ENCODE results near the gene KATNAL1. TPM values are rescaled to one million over a fixed set of nuclear protein-coding genes. Genes with fewer than 3 reads are reported as not detected.

The KATNAL1 gene
- total RNA-seq, 1 experiment from 2014 or later: 43.5 TPM

- H3K36me3 ChIP-seq: peaks cover 26% of the 10 kb centered on the region
- DNase-seq (ENCODE audit: low read depth in 1 of 2, low spot score in 2 of 2): no peak
- no peaks in the 10 kb centered on the region for H3K27me3 ChIP-seq (replicated peaks)
- no peak overlapping the region for H3K4me3 ChIP-seq
- H3K9me3 ChIP-seq (replicated peaks): no peaks in the 10 kb centered on the region
- H3K27ac ChIP-seq: no peak overlapping the region
- peaks cover 13% of the 10 kb centered on the region for H3K4me1 ChIP-seq (replicated peaks)
Measured at GRCh38 chr13:30255696-30256095, 51.7 kb downstream of the KATNAL1 start.

- H3K4me3 ChIP-seq: no peak overlapping the region
- no peak overlapping the region for H3K27ac ChIP-seq
- H3K27me3 ChIP-seq (replicated peaks): no peaks in the 10 kb centered on the region
- H3K36me3 ChIP-seq: peaks cover 37% of the 10 kb centered on the region
- no peak for DNase-seq (ENCODE audit: low read depth in 1 of 2, low spot score in 2 of 2)
- no peaks in the 10 kb centered on the region for H3K9me3 ChIP-seq (replicated peaks)
- peaks cover 10% of the 10 kb centered on the region for H3K4me1 ChIP-seq (replicated peaks)
Measured at GRCh38 chr13:30253830-30254229, 53.5 kb downstream of the KATNAL1 start.

- H3K36me3 ChIP-seq: peaks cover 14% of the 10 kb centered on the region
- no peak overlapping the region for H3K27ac ChIP-seq
- no peak for DNase-seq (ENCODE audit: low read depth in 1 of 2, low spot score in 2 of 2)
- no peaks in the 10 kb centered on the region for H3K27me3 ChIP-seq (replicated peaks)
- H3K9me3 ChIP-seq (replicated peaks): no peaks in the 10 kb centered on the region
- H3K4me1 ChIP-seq (replicated peaks): no peaks in the 10 kb centered on the region
- no peak overlapping the region for H3K4me3 ChIP-seq
Measured at GRCh38 chr13:30247406-30247805, 59.9 kb downstream of the KATNAL1 start.

GRCh38 chr13:30241532-30241931 is 65.8 kb downstream of the KATNAL1 start:
- DNase-seq (ENCODE audit: low read depth in 1 of 2, low spot score in 2 of 2): no peak
- no peak overlapping the region for H3K27ac ChIP-seq
- no peaks in the 10 kb centered on the region for H3K9me3 ChIP-seq (replicated peaks)

GRCh38 chr13:30240608-30241007 is 66.7 kb downstream of the KATNAL1 start:
- no peak overlapping the region for H3K27ac ChIP-seq
- no peaks in the 10 kb centered on the region for H3K27me3 ChIP-seq (replicated peaks)
- H3K4me3 ChIP-seq: no peak overlapping the region
- no peak for DNase-seq (ENCODE audit: low read depth in 1 of 2, low spot score in 2 of 2)
- H3K4me1 ChIP-seq (replicated peaks): no peaks in the 10 kb centered on the region
- no peaks in the 10 kb centered on the region for H3K9me3 ChIP-seq (replicated peaks)
- H3K36me3 ChIP-seq: peaks cover 23% of the 10 kb centered on the region

More at GRCh38 chr13:30241532-30241931, 65.8 kb downstream of the KATNAL1 start:
- peaks cover 19% of the 10 kb centered on the region for H3K36me3 ChIP-seq
- no peaks in the 10 kb centered on the region for H3K4me1 ChIP-seq (replicated peaks)
- no peaks in the 10 kb centered on the region for H3K27me3 ChIP-seq (replicated peaks)
- H3K4me3 ChIP-seq: no peak overlapping the region

- Histone ChIP-seq H3K4me3 (no peak overlapping the region), H3K36me3 (peaks cover 36% of the 10 kb centered on the region), H3K27ac (peak overlapping the region; percentile 64), H3K9me3 (replicated peaks) (no peaks in the 10 kb centered on the region), H3K4me1 (replicated peaks) (peaks cover 12% of the 10 kb centered on the region), H3K27me3 (replicated peaks) (no peaks in the 10 kb centered on the region)
- DNase-seq (ENCODE audit: low read depth in 1 of 2, low spot score in 2 of 2): no peak
Measured at GRCh38 chr13:30235216-30235615, 72.1 kb downstream of the KATNAL1 start.

- H3K27ac ChIP-seq: peak overlapping the region; percentile 64
- DNase-seq (ENCODE audit: low read depth in 1 of 2, low spot score in 2 of 2): peak; percentile 37 to 44
- H3K4me1 ChIP-seq (replicated peaks): peaks cover 12% of the 10 kb centered on the region
Measured at GRCh38 chr13:30234619-30235162, 72.7 kb downstream of the KATNAL1 start.

GRCh38 chr13:30224732-30225131 is 82.6 kb downstream of the KATNAL1 start:
- Histone ChIP-seq H3K36me3 (peaks cover 69% of the 10 kb centered on the region), H3K4me1 (replicated peaks) (peaks cover 15% of the 10 kb centered on the region), H3K4me3 (no peak overlapping the region), H3K27ac (0 out of 2 replicates have a peak overlapping the region, but pooled peaks have one; percentile 10), H3K27me3 (replicated peaks) (no peaks in the 10 kb centered on the region), H3K9me3 (replicated peaks) (no peaks in the 10 kb centered on the region)
- peak in 1 of 2 experiments; percentile 16 for DNase-seq (ENCODE audit: low read depth in 1 of 2, low spot score in 2 of 2)

More at GRCh38 chr13:30234619-30235162, 72.7 kb downstream of the KATNAL1 start:
- Histone ChIP-seq H3K4me3 (no peak overlapping the region), H3K27me3 (replicated peaks) (no peaks in the 10 kb centered on the region), H3K36me3 (peaks cover 38% of the 10 kb centered on the region), H3K9me3 (replicated peaks) (no peaks in the 10 kb centered on the region)

- no peaks in the 10 kb centered on the region for H3K9me3 ChIP-seq (replicated peaks)
- H3K27me3 ChIP-seq (replicated peaks): no peaks in the 10 kb centered on the region
- H3K27ac ChIP-seq: no peak overlapping the region
- no peak for DNase-seq (ENCODE audit: low read depth in 1 of 2, low spot score in 2 of 2)
- peaks cover 51% of the 10 kb centered on the region for H3K36me3 ChIP-seq
- peaks cover 15% of the 10 kb centered on the region for H3K4me1 ChIP-seq (replicated peaks)
- no peak overlapping the region for H3K4me3 ChIP-seq
Measured at GRCh38 chr13:30222254-30222653, 85.1 kb downstream of the KATNAL1 start.

- Histone ChIP-seq H3K27ac (no peak overlapping the region), H3K27me3 (replicated peaks) (no peaks in the 10 kb centered on the region), H3K4me1 (replicated peaks) (no peaks in the 10 kb centered on the region), H3K4me3 (no peak overlapping the region), H3K36me3 (peaks cover 16% of the 10 kb centered on the region), H3K9me3 (replicated peaks) (no peaks in the 10 kb centered on the region)
- DNase-seq (ENCODE audit: low read depth in 1 of 2, low spot score in 2 of 2): no peak
Measured at GRCh38 chr13:30216111-30216510, 91.2 kb downstream of the KATNAL1 start.

- Histone ChIP-seq H3K4me1 (replicated peaks) (no peaks in the 10 kb centered on the region), H3K36me3 (peaks cover 28% of the 10 kb centered on the region), H3K27ac (no peak overlapping the region), H3K4me3 (no peak overlapping the region), H3K9me3 (replicated peaks) (no peaks in the 10 kb centered on the region), H3K27me3 (replicated peaks) (no peaks in the 10 kb centered on the region)
- DNase-seq (ENCODE audit: low read depth in 1 of 2, low spot score in 2 of 2): no peak
Measured at GRCh38 chr13:30212256-30212655, 95.1 kb downstream of the KATNAL1 start.

- no peaks in the 10 kb centered on the region for H3K27me3 ChIP-seq (replicated peaks)
- H3K4me1 ChIP-seq (replicated peaks): no peaks in the 10 kb centered on the region
- no peak overlapping the region for H3K4me3 ChIP-seq
- peaks cover 31% of the 10 kb centered on the region for H3K36me3 ChIP-seq
- DNase-seq (ENCODE audit: low read depth in 1 of 2, low spot score in 2 of 2): no peak
- no peak overlapping the region for H3K27ac ChIP-seq
- no peaks in the 10 kb centered on the region for H3K9me3 ChIP-seq (replicated peaks)
Measured at GRCh38 chr13:30211745-30212144, 95.6 kb downstream of the KATNAL1 start.

- Histone ChIP-seq H3K4me1 (replicated peaks) (no peaks in the 10 kb centered on the region), H3K36me3 (peaks cover 53% of the 10 kb centered on the region), H3K27me3 (replicated peaks) (no peaks in the 10 kb centered on the region), H3K9me3 (replicated peaks) (no peaks in the 10 kb centered on the region), H3K27ac (no peak overlapping the region), H3K4me3 (no peak overlapping the region)
- no peak for DNase-seq (ENCODE audit: low read depth in 1 of 2, low spot score in 2 of 2)
Measured at GRCh38 chr13:30204564-30204963, 102.8 kb downstream of the KATNAL1 start.

- Histone ChIP-seq H3K27me3 (replicated peaks) (no peaks in the 10 kb centered on the region), H3K4me3 (no peak overlapping the region), H3K36me3 (no peaks in the 10 kb centered on the region), H3K4me1 (replicated peaks) (no peaks in the 10 kb centered on the region), H3K27ac (no peak overlapping the region), H3K9me3 (replicated peaks) (no peaks in the 10 kb centered on the region)
- DNase-seq (ENCODE audit: low read depth in 1 of 2, low spot score in 2 of 2): no peak
Measured at GRCh38 chr13:30196025-30196424, 111.3 kb downstream of the KATNAL1 start.

GRCh38 chr13:30194906-30195305 is 112.4 kb downstream of the KATNAL1 start:
- Histone ChIP-seq H3K9me3 (replicated peaks) (no peaks in the 10 kb centered on the region), H3K4me1 (replicated peaks) (no peaks in the 10 kb centered on the region), H3K27me3 (replicated peaks) (no peaks in the 10 kb centered on the region), H3K27ac (no peak overlapping the region), H3K36me3 (no peaks in the 10 kb centered on the region), H3K4me3 (no peak overlapping the region)
- DNase-seq (ENCODE audit: low read depth in 1 of 2, low spot score in 2 of 2): no peak

All from SJSA1 (cell line).